Measurements from ENCODE around the gene UGDH. TPM values are rescaled to one million over a fixed set of nuclear protein-coding genes. Genes with fewer than 3 reads are reported as not detected.

Gene UGDH
- total RNA-seq = 100 and 106 TPM in 2 replicates

GRCh38 chr4:39527296-39528060 lies at the start of gene UGDH:
TSS of gene UGDH (minus strand) at chr4:39527439. CDS start at chr4:39521512, 5,927 bp downstream.

DNA sequence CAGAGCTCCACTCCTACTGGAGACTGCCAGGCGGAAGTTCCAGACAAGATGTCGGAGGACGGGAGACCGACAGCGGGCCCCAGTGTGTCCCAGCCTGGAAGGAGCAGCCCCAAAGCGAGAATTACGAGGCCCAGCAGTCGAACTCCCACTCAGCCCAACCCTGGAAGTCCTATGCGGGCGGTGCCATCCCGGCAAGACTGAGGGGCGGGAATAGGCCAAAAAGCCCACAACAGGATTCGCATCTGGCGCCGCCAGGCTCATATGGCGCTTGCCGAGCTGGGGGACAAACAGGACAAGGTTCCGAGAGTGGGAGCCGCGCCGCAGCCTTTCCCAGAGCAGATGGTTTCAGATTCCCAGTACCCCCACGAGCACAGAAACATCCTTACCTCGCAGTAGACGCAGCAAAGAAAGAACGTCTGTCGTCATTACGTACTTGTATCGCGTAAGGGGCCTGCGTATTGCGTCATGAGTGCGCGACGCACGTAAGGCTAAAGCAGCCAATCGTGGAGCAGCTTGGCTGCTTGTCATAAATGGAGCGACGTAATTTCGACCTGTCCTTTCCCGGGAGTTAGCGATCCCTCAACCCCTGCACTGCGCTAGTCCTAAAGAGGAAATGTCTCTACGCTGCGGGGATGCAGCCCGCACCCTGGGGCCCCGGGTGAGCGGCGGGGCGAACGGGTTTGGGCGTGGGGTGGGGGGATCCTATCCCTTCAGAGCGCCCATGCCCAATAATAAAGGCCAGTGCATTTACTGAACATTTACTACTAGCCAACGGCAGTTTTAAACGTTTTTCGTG lies 68.5 kb downstream of the UGDH start, which contains the start of the genes LIAS and RPL9:
LIAS (plus strand) TSS at position 552 of the 796 bp plus-strand sequence; CDS start at position 614, 62 bp downstream.
RPL9 (minus strand) TSS at position 418 of the 796 bp plus-strand sequence. CDS start 483 bp downstream, outside the sequence.

Other genes starting within 250 kb of the UGDH start
- 15.0 and 16.8 TPM in 2 replicates for gene RFC1, start 161.1 kb downstream of the UGDH start, total RNA-seq
- gene KLB, start 120.5 kb downstream of the UGDH start, total RNA-seq = not detected in 2 replicates
- gene RPL9, start 68.5 kb downstream of the UGDH start, total RNA-seq = 3,792 and 4,113 TPM in 2 replicates
- 4.9 and 6.5 TPM in 2 replicates for gene LIAS, start 68.4 kb downstream of the UGDH start, total RNA-seq
- gene SMIM14, start 111.4 kb upstream of the UGDH start, total RNA-seq = 18.1 and 32.4 TPM in 2 replicates
- 13.2 and 25.8 TPM in 2 replicates for gene UBE2K, start 170.7 kb upstream of the UGDH start, total RNA-seq